SU-DHL-6 (cell line): ENCODE measurements around the gene NFE2L3.
A peak's percentile ranks its signal among the peaks of the same experiment; 100 is the strongest.

ENCODE experiments used
- H2AFZ ChIP-seq: fragments of 200-600 bp; sonication (generic); 2 replicates; pipeline ENCODE4 v1.6.1; 2014; ENCODE audit warnings: low read depth, mild to moderate bottlenecking, moderate library complexity, mixed read lengths, antibody characterized with exemption, low read length; ENCODE audit not compliant: severe bottlenecking
- H3F3A ChIP-seq: fragments of 200-600 bp; shearing (Covaris generic); 2 replicates; pipeline ENCODE4 v1.6.0; 2016; ENCODE audit warnings: antibody characterized with exemption, mild to moderate bottlenecking; ENCODE audit not compliant: insufficient read depth
- H3K27ac ChIP-seq: fragments of 200-600 bp; sonication (generic); 2 replicates; pipeline ENCODE4 v1.5.1; 2016; ENCODE audit warnings: low read depth, mild to moderate bottlenecking, low read length, moderate library complexity, mixed read lengths
- H3K27me3 ChIP-seq: fragments of 200-600 bp; sonication (generic), shearing (Covaris generic); 2 replicates; pipeline ENCODE4 v1.6.0; 2014; ENCODE audit warnings: mild to moderate bottlenecking, low read length
- H3K36me3 ChIP-seq: fragments of 200-600 bp; sonication (generic); 2 replicates; pipeline ENCODE4 v1.6.1; 2014; ENCODE audit warnings: mild to moderate bottlenecking, low read length, mixed read lengths
- H3K4me2 ChIP-seq: fragments of 300-600, 200-600 bp; shearing (Covaris generic), sonication (generic); 2 replicates; pipeline ENCODE4 v1.6.0; 2014; ENCODE audit warnings: low read length, low read depth, mild to moderate bottlenecking; ENCODE audit not compliant: poor library complexity, severe bottlenecking
- H3K4me3 ChIP-seq: fragments of 200-600 bp; sonication (generic); 2 replicates; pipeline ENCODE4 v1.5.1; 2014; ENCODE audit warnings: antibody characterized with exemption, low read length, mild to moderate bottlenecking, mixed read lengths; ENCODE audit not compliant: insufficient read depth, poor library complexity, severe bottlenecking
- H3K79me2 ChIP-seq: fragments of 200-600 bp; sonication (generic); 2 replicates; pipeline ENCODE4 v1.6.1; 2014; ENCODE audit warnings: mild to moderate bottlenecking, low read length, moderate library complexity; ENCODE audit not compliant: insufficient read depth
- H3K9ac ChIP-seq: fragments of 200-600 bp; sonication (generic); 2 replicates; pipeline ENCODE4 v1.7.0; 2014; ENCODE audit warnings: mild to moderate bottlenecking, low read length
- H3K9me2 ChIP-seq: fragments of 200-600 bp; sonication (generic); replicated peaks from 2 replicates; pipeline ENCODE4 v1.6.1; 2014; ENCODE audit warnings: low read length; ENCODE audit not compliant: insufficient read depth
- H3K9me3 ChIP-seq: fragments of 200-600 bp; sonication (generic); 2 replicates; pipeline ENCODE4 v1.6.1; 2014; ENCODE audit warnings: low read length, mixed read lengths; ENCODE audit not compliant: insufficient read depth
- H4K20me1 ChIP-seq: fragments of 200-600 bp; sonication (generic); 2 replicates; pipeline ENCODE4 v1.6.1; 2014; ENCODE audit warnings: low read depth, mild to moderate bottlenecking, antibody characterized with exemption, low read length, moderate library complexity, mixed read lengths
- EZH2phosphoT487 ChIP-seq: fragments of 200-600 bp; sonication (generic), shearing (Covaris generic); conservative IDR thresholded peaks from 2 replicates; pipeline ENCODE4 v1.6.1; 2018; ENCODE audit warnings: mild to moderate bottlenecking, antibody characterized with exemption, low read length, moderate library complexity, mixed read lengths
- TF ChIP-seq, protein P1 (sequence below): fragments of 200-600 bp; sonication (generic); IDR thresholded peaks from one replicate; pipeline ENCODE4 v1.5.1; 2017; ENCODE audit warnings: antibody characterized with exemption, mild to moderate bottlenecking, low read length, moderate library complexity; ENCODE audit not compliant: insufficient read depth, poor library complexity, severe bottlenecking

NFE2L3 gene

DNA sequence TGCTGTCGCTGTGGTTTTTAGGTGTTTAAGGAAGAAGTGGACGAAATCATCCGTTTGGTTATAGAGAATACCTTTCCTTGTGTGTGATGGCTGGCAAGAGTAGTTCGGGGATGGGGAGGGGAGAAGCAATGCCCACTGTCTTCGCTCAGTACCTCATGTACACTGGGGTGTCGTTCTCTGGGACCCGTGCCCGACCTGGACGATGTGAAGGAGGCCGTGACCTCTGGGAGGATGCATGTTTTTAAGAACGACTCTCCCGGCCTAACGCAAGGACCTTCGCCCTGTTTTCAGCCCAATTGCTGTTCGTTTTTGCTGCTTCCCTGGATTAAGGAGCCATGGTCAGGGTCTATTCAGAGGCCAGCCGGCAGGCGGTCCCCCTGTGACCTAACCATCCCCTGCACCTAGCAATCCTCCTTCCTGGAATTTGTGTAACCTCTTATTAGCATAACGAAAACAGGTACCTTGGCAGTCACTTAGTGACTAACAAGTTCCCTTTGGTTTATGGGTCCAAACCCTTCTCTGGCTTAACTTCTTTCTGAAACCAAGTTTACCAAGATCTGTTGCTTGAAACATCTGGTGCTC lies 1.3 kb downstream of the NFE2L3 start:
- H3K27ac ChIP-seq: no peak overlapping the region

DNA sequence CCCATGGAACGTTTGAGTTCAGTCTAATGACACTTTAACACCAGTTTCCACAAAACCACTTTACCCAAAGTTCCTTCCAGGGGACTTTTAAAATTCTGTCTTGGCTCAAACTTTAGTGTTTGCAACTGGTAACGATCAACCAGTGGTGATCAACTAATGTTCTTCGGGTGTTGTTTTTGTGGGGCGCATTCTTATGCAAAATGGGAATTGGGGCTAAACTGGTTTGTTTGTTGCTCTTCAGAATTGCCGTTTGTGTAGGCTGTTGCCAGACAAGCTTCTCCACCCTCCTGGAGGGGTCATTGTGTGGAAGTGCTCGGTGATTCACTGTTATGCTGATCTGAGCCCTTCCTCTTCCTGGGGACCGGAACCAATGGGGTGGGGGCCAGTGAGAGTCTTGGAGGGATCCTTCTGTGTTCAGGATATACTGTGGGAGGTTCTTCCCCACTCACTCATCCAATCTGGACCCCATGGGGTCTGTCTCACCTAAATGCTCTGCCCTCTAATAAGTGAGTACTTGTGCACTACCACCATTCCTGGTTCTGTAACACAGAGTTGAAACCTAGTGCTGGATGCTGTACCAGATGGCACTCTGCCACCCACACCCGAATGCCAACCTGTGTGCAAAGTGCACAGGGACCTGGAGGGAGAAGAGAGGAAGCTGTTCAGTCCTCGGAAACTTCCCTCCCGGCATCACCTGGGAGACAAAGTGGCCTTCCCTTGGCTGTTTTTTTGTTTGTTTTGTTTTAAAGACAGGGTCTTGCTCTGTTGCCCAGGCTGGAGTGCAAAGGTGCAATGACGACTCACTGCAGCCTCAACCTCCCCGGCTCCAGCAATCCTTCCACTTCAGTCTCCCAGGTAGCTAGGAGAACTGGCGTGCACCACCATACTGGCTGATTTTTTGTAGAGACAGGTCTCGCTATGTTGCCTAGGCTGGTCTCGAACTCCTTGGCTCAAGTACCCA lies 2.1 kb downstream of the NFE2L3 start:
- Histone ChIP-seq H3K9me2 (no peaks in the 10 kb centered on the region), H3K36me3 (no peaks in the 10 kb centered on the region), H3F3A (peaks cover 8% of the 10 kb centered on the region; the same call in 1 of the 2 replicates), H3K4me2 (peak overlapping the region; percentile 61), H3K27ac (no peak overlapping the region), H3K9ac (no peak overlapping the region), H3K79me2 (no peaks in the 10 kb centered on the region), H2AFZ (no peak overlapping the region), H3K27me3 (no peaks in the 10 kb centered on the region), H3K9me3 (no peaks in the 10 kb centered on the region), H4K20me1 (no peaks in the 10 kb centered on the region), H3K4me3 (no peak overlapping the region)
- TF ChIP-seq, protein P1, sequence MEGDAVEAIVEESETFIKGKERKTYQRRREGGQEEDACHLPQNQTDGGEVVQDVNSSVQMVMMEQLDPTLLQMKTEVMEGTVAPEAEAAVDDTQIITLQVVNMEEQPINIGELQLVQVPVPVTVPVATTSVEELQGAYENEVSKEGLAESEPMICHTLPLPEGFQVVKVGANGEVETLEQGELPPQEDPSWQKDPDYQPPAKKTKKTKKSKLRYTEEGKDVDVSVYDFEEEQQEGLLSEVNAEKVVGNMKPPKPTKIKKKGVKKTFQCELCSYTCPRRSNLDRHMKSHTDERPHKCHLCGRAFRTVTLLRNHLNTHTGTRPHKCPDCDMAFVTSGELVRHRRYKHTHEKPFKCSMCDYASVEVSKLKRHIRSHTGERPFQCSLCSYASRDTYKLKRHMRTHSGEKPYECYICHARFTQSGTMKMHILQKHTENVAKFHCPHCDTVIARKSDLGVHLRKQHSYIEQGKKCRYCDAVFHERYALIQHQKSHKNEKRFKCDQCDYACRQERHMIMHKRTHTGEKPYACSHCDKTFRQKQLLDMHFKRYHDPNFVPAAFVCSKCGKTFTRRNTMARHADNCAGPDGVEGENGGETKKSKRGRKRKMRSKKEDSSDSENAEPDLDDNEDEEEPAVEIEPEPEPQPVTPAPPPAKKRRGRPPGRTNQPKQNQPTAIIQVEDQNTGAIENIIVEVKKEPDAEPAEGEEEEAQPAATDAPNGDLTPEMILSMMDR: no peak
- no peak for TF ChIP-seq EZH2phosphoT487

More for the DNA sequence above, 1.3 kb downstream of the NFE2L3 start:
- peaks cover 8% of the 10 kb centered on the region; the same call in 1 of the 2 replicates for H3F3A ChIP-seq
- no peaks in the 10 kb centered on the region for H3K36me3 ChIP-seq
- H3K9me2 ChIP-seq: no peaks in the 10 kb centered on the region
- H3K9ac ChIP-seq: no peak overlapping the region
- H3K27me3 ChIP-seq: no peaks in the 10 kb centered on the region
- no peaks in the 10 kb centered on the region for H3K9me3 ChIP-seq
- H3K4me2 ChIP-seq: peak overlapping the region; percentile 61
- H3K79me2 ChIP-seq: no peaks in the 10 kb centered on the region
- no peaks in the 10 kb centered on the region for H4K20me1 ChIP-seq
- TF ChIP-seq, protein P1: no peak
- TF ChIP-seq EZH2phosphoT487: no peak
- peak overlapping the region; percentile 55 for H3K4me3 ChIP-seq
- no peak overlapping the region for H2AFZ ChIP-seq

DNA sequence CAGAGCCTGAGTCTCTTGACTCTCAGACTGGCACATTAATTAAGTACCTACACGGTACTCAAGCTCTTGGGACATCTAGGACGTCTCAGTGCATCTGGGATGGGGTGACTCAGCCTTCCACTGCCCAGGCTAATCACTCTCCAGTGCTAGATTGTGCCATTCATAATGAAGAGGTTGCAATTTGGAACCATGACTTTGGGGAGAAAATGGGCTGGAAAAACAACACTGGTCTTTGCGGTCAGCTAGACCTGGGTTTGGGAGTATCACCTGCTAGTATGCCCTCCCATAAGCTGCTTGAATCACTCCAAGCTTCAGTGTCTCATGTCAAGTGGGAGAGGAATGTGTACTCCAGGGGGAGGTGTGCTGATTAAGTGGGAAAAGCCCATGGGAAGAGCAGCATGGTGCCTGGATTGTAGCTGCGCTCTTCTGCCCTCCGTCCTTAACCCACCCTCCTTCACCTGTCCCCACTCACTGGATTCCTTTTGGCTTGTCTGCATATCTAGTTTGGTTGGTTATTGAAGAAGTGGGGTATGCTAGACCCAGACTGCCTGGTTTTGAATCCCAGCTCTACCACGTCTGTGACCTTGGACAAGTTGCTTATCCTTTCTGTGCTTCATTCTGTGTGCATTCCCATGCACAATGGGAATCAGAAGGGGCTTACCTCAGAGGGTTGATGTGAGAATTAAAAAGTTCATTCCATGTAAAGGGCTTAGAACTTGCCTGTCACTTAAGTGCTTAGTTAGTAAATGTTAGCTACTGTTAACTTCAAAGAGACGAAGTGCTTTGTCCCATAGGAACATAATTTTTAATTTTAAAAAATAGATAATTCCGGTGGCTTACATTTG lies 3.8 kb downstream of the NFE2L3 start:
- Histone ChIP-seq H3F3A (peaks cover 8% of the 10 kb centered on the region; the same call in 1 of the 2 replicates), H4K20me1 (no peaks in the 10 kb centered on the region), H3K4me3 (no peak overlapping the region), H3K36me3 (no peaks in the 10 kb centered on the region), H3K79me2 (no peaks in the 10 kb centered on the region), H2AFZ (no peak overlapping the region), H3K9me3 (no peaks in the 10 kb centered on the region), H3K4me2 (peak overlapping the region; percentile 50), H3K27me3 (no peaks in the 10 kb centered on the region), H3K9ac (no peak overlapping the region; the same call in 1 of the 2 replicates), H3K9me2 (no peaks in the 10 kb centered on the region), H3K27ac (no peak overlapping the region)
- no peak for TF ChIP-seq EZH2phosphoT487
- TF ChIP-seq, protein P1: no peak
